CD14-positive monocyte (primary cell): ENCODE measurements around the gene TMEM238. TPM values are rescaled to one million over a fixed set of nuclear protein-coding genes. Genes with fewer than 3 reads are reported as not detected.
A peak's percentile ranks its signal among the peaks of the same experiment; 100 is the strongest.

Experiments used
- DNase-seq, 3 donors: peaks; one replicate each; pipeline ENCODE4 v3.0.0-alpha.2; 2011 to 2022
- H2AFZ ChIP-seq: 2 replicates; pipeline ENCODE4 v1.6.0; 2012; ENCODE audit warnings: mild to moderate bottlenecking, low read depth, low read length, inconsistent platforms; ENCODE audit not compliant: insufficient read depth, poor library complexity, severe bottlenecking
- H3K27ac ChIP-seq, 2 donors: 1 replicate in 1 of 2; 2 replicates in 1 of 2; pipeline ENCODE4 v1.5.1; 2012 to 2013; ENCODE audit warnings: low read length in 2 of 2, control low read depth in 1 of 2, inconsistent platforms in 1 of 2, low read depth in 1 of 2, mild to moderate bottlenecking in 1 of 2
- H3K27me3 ChIP-seq, 2 donors: one replicate each; pipeline versions ENCODE4 v1.6.0 to v1.6.1; 2011 to 2013; ENCODE audit warnings: low read length in 2 of 2; ENCODE audit not compliant: control insufficient read depth in 2 of 2, insufficient read depth in 2 of 2
- H3K36me3 ChIP-seq, 2 donors: replicated peaks in 1 of 2; 1 replicate in 1 of 2; 2 replicates in 1 of 2; pipeline versions ENCODE4 v1.5.1 to v1.6.1; 2012 to 2013; ENCODE audit warnings: low read length in 2 of 2, control low read depth in 1 of 2, inconsistent platforms in 1 of 2, mild to moderate bottlenecking in 1 of 2; ENCODE audit not compliant: insufficient read depth in 2 of 2, control insufficient read depth in 1 of 2
- H3K4me1 ChIP-seq, 2 donors: 1 replicate in 1 of 2; 2 replicates in 1 of 2; pipeline versions ENCODE4 v1.5.1 to v1.6.1; 2012 to 2013; ENCODE audit warnings: low read length in 2 of 2, control low read depth in 1 of 2, inconsistent platforms in 1 of 2, mild to moderate bottlenecking in 1 of 2, moderate library complexity in 1 of 2; ENCODE audit not compliant: insufficient read depth in 2 of 2, control insufficient read depth in 1 of 2
- H3K4me2 ChIP-seq: replicated peaks from 2 replicates; pipeline ENCODE3; 2012; ENCODE audit warnings: low read length, moderate library complexity, mild to moderate bottlenecking; ENCODE audit not compliant: poor library complexity, severe bottlenecking; ENCODE audit errors: extremely low read depth
- H3K4me3 ChIP-seq, 3 experiments: fragments of 200-600 bp in 1 of 3; sonication (generic) in 1 of 3; replicated peaks in 1 of 3; 1 replicate in 2 of 3; 2 replicates in 1 of 3; pipeline ENCODE4 v1.5.1; 2011 to 2013; ENCODE audit warnings: low read length in 3 of 3, mild to moderate bottlenecking in 3 of 3, control low read depth in 2 of 3, low read depth in 2 of 3, inconsistent platforms in 1 of 3, moderate library complexity in 1 of 3
- H3K79me2 ChIP-seq: 2 replicates; pipeline ENCODE4 v1.6.0; 2012; ENCODE audit warnings: mild to moderate bottlenecking, control low read depth, inconsistent platforms, low read length, moderate library complexity; ENCODE audit not compliant: insufficient read depth
- H3K9ac ChIP-seq: 2 replicates; pipeline ENCODE4 v1.6.0; 2017; ENCODE audit warnings: low read length, mild to moderate bottlenecking; ENCODE audit not compliant: insufficient read depth, poor library complexity, severe bottlenecking
- H3K9me3 ChIP-seq, 2 donors: replicated peaks in 1 of 2; 1 replicate in 1 of 2; 2 replicates in 1 of 2; pipeline versions ENCODE4 v1.5.1 to v1.6.1; 2012 to 2013; ENCODE audit warnings: low read length in 2 of 2, control low read depth in 1 of 2; ENCODE audit not compliant: control insufficient read depth in 1 of 2, insufficient read depth in 1 of 2
- H4K20me1 ChIP-seq: 2 replicates; pipeline ENCODE4 v1.6.0; 2012; ENCODE audit warnings: mild to moderate bottlenecking, low read length, control low read depth, moderate library complexity; ENCODE audit not compliant: insufficient read depth
- H3K27ac Mint-ChIP-seq, 7 donors: one replicate each; pipeline ENCODE4 v1.8.0; 2020; ENCODE audit warnings: mild to moderate bottlenecking in 7 of 7, mixed read lengths in 7 of 7, moderate library complexity in 6 of 7, inconsistent platforms in 2 of 7
- H3K27me3 Mint-ChIP-seq, 3 donors: one replicate each; pipeline ENCODE4 v1.8.0; 2021 to 2022; ENCODE audit warnings: low read depth in 3 of 3, mild to moderate bottlenecking in 3 of 3, mixed read lengths in 3 of 3, moderate library complexity in 3 of 3, inconsistent platforms in 1 of 3
- H3K36me3 Mint-ChIP-seq, 2 donors: one replicate each; pipeline ENCODE4 v1.8.0; 2020; ENCODE audit warnings: mixed read lengths in 2 of 2, inconsistent platforms in 1 of 2, mild to moderate bottlenecking in 1 of 2
- H3K4me1 Mint-ChIP-seq: one replicate; pipeline ENCODE4 v1.8.0; 2020; ENCODE audit warnings: mild to moderate bottlenecking, mixed read lengths
- H3K4me3 Mint-ChIP-seq, 2 donors: one replicate each; pipeline ENCODE4 v1.8.0; 2020; ENCODE audit warnings: mild to moderate bottlenecking in 2 of 2, mixed read lengths in 2 of 2, moderate library complexity in 1 of 2
- H3K9me3 Mint-ChIP-seq, 7 donors: one replicate each; pipeline ENCODE4 v1.8.0; 2020 to 2022; ENCODE audit warnings: mixed read lengths in 7 of 7, mild to moderate bottlenecking in 6 of 7, moderate library complexity in 6 of 7, inconsistent platforms in 2 of 7
- CTCF ChIP-seq: fragments of 200-600 bp; IDR thresholded peaks from one replicate; pipeline ENCODE4 v1.8.0; 2022; ENCODE audit warnings: antibody characterized with exemption, mild to moderate bottlenecking
- WGBS: methylation state at CpG from one replicate; pipeline ENCODE4 v1.1.5; 2013; ENCODE audit warnings: missing lambda C conversion rate; ENCODE audit not compliant: insufficient coverage; 5-methylcytosine and 5-hydroxymethylcytosine counted together
- intact Hi-C, 2 donors: fragments of 100-400 bp; cut with micrococcal nuclease; formaldehyde crosslinking; loops; one replicate each; pipeline versions ENCODE4 v1.15.0 to v1.15.1; 2023
- polyA plus RNA-seq, 3 donors: library from polyadenylated mRNA; depleted of rRNA in 1 of 3; unstranded in 2 of 3; stranded (reverse) in 1 of 3; fragments of 300-500 nt in 2 of 3; fragments of >200 nt in 1 of 3; fragmentation: Illumina TruSeq in 2 of 3; gene quantifications; 1 replicate in 2 of 3; 2 replicates in 1 of 3; pipeline ENCODE4 v1.2.3, GENCODE V29; 2012 to 2021

TMEM238 gene
- polyA plus RNA-seq, 3 donors, result not detected

GRCh38 chr19:55406826-55407549 lies 22.9 kb upstream of the TMEM238 start:
- Histone ChIP-seq H3K36me3 (peaks cover 19 to 28% of the 10 kb centered on the region in 2 donors), H3K4me1 (peaks cover 22 to 36% of the 10 kb centered on the region in 2 donors), H3K27me3 (no peaks in the 10 kb centered on the region), H3K9me3 (no peaks in the 10 kb centered on the region), H2AFZ (peak overlapping the region; percentile 78), H4K20me1 (peaks cover 27% of the 10 kb centered on the region), H3K4me3 (peak overlapping the region; percentile 55 to 86 (median 81)), H3K27ac (peak overlapping the region; percentile 95 to 96), H3K79me2 (peaks cover 55% of the 10 kb centered on the region), H3K9ac (peak overlapping the region; percentile 90), H3K4me2 (peak overlapping the region; percentile 81)
- peaks cover 30% of the 10 kb centered on the region for H3K4me1 Mint-ChIP-seq
- intact Hi-C loops, result loop anchor here (1.0 to 10.0 kb wide), 3 partner anchors 20 to 198 kb away; partner anchors contain the start of genes ZNF524 (in 1 of the 2) and ZNF865 (in 1 of the 2)
- peak in 1 of 3 donors; percentile 28 for DNase-seq
- TF ChIP-seq CTCF, result no peak
- peaks cover 33 to 44% of the 10 kb centered on the region in 2 donors for H3K36me3 Mint-ChIP-seq
- peaks cover 0 to 12% (median 2%) of the 10 kb centered on the region in 7 donors for H3K9me3 Mint-ChIP-seq
- H3K27me3 Mint-ChIP-seq, result peaks cover 3 to 5% (median 4%) of the 10 kb centered on the region in 3 donors
- 9% methylated on average over 26 of the region's 35 CpGs for WGBS
- peak overlapping the region; percentile 57 to 96 (median 86) for H3K27ac Mint-ChIP-seq
- peak overlapping the region; percentile 84 to 88 for H3K4me3 Mint-ChIP-seq

GRCh38 chr19:55406091-55406825 lies 22.2 kb upstream of the TMEM238 start:
- peak overlapping the region; percentile 95 to 96 for H3K27ac ChIP-seq

More at GRCh38 chr19:55406091-55406825, 22.2 kb upstream of the TMEM238 start:
- Mint-ChIP-seq H3K4me3 (peak overlapping the region; percentile 84 to 88), H3K36me3 (peaks cover 36 to 49% of the 10 kb centered on the region in 2 donors), H3K4me1 (peaks cover 33% of the 10 kb centered on the region), H3K9me3 (peaks cover 0 to 12% (median 2%) of the 10 kb centered on the region in 7 donors), H3K27me3 (peaks cover 2 to 5% (median 4%) of the 10 kb centered on the region in 3 donors), H3K27ac (peak overlapping the region; percentile 57 to 96 (median 86))
- peaks cover 23 to 33% of the 10 kb centered on the region in 2 donors for H3K36me3 ChIP-seq
- peak in 1 of 3 donors; percentile 33 for DNase-seq
- intact Hi-C loops, result loop anchor here (2.0 to 10.0 kb wide), 2 partner anchors 19 to 199 kb away; partner anchors contain the start of genes ZNF524 (in 1 of the 2) and ZNF865 (in 1 of the 2)
- peak overlapping the region; percentile 81 for H3K4me2 ChIP-seq
- H3K4me3 ChIP-seq, result peak overlapping the region; percentile 55 to 86 (median 81)
- TF ChIP-seq CTCF, result no peak
- peaks cover 22 to 36% of the 10 kb centered on the region in 2 donors for H3K4me1 ChIP-seq
- H3K27me3 ChIP-seq, result no peaks in the 10 kb centered on the region
- H3K9me3 ChIP-seq, result no peaks in the 10 kb centered on the region
- H4K20me1 ChIP-seq, result peaks cover 29% of the 10 kb centered on the region
- WGBS, result 88% methylated on average over 7 of the region's 14 CpGs
- H2AFZ ChIP-seq, result no peak overlapping the region
- H3K79me2 ChIP-seq, result peaks cover 59% of the 10 kb centered on the region
- peak overlapping the region; percentile 90 for H3K9ac ChIP-seq
